ENCODE results near the gene ACSL6. TPM values are rescaled to one million over a fixed set of nuclear protein-coding genes. Genes with fewer than 3 reads are reported as not detected.

The ACSL6 gene
- total and polyA plus RNA-seq, 5 donors from 2014 or later: 3.0 to 5.7 (median 5.5) TPM

GRCh38 chr5:132017738-132018625, 6.5 kb upstream of the ACSL6 start:
- Mint-ChIP-seq H3K4me3 (peak overlapping the region in 1 of 4 donors; percentile 53), H3K27ac (no peak overlapping the region), H3K27me3 (peaks cover 57% of the 10 kb centered on the region), H3K9me3 (peaks cover 0 to 2% (median 0%) of the 10 kb centered on the region in 7 donors), H3K36me3 (no peaks in the 10 kb centered on the region), H3K4me1 (peaks cover 19 to 43% (median 31%) of the 10 kb centered on the region in 4 donors)
- no peaks in the 10 kb centered on the region for H3K36me3 ChIP-seq (ENCODE audit: control insufficient read depth, insufficient read depth, low read length)
- H3K9me3 ChIP-seq (ENCODE audit: control insufficient read depth in 2 of 2, low read length in 2 of 2): no peaks in the 10 kb centered on the region
- no peak for ATAC-seq (ENCODE audit: low read depth in 2 of 2)
- no peak overlapping the region for H3K4me3 ChIP-seq (ENCODE audit: low read depth, low read length)
- no peak overlapping the region for H3K27ac ChIP-seq (ENCODE audit: insufficient read depth, low read length, poor library complexity, severe bottlenecking)
- peaks cover 21% of the 10 kb centered on the region for H3K4me1 ChIP-seq (ENCODE audit: control insufficient read depth, insufficient read depth, low read length, poor library complexity, severe bottlenecking)
- no peak for DNase-seq
- peaks cover 40% of the 10 kb centered on the region for H3K27me3 ChIP-seq (ENCODE audit: control insufficient read depth, insufficient read depth, low read length)

DNA sequence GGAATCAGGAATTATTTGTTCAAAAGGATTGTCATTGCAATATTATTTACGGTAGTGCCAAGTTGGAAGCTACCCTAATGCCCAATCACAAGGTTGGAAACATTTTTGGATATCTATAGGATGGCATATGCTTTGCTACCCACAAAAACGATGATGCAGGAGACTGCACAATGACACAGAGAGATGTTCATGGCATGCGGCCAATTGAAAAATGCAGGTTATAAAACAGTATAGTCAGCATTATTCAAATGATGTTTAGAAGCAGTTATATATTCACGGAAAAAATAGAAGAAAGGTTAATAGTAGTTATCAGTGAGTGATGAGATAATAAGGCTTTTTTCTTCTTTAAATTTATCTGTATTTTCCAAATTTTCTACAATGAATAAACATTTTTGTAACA, 5.9 kb upstream of the ACSL6 start:
- no peak overlapping the region for H3K4me3 ChIP-seq (ENCODE audit: low read depth, low read length)
- Mint-ChIP-seq H3K9me3 (peaks cover 0 to 2% (median 0%) of the 10 kb centered on the region in 7 donors), H3K27ac (no peak overlapping the region), H3K27me3 (peaks cover 57% of the 10 kb centered on the region), H3K4me1 (peaks cover 22 to 44% (median 28%) of the 10 kb centered on the region in 4 donors), H3K4me3 (peak overlapping the region in 1 of 4 donors; percentile 53), H3K36me3 (no peaks in the 10 kb centered on the region)
- ATAC-seq (ENCODE audit: low read depth in 2 of 2): no peak
- no peaks in the 10 kb centered on the region for H3K9me3 ChIP-seq (ENCODE audit: control insufficient read depth in 2 of 2, low read length in 2 of 2)
- peaks cover 42% of the 10 kb centered on the region for H3K27me3 ChIP-seq (ENCODE audit: control insufficient read depth, insufficient read depth, low read length)
- DNase-seq: no peak
- no peaks in the 10 kb centered on the region for H3K36me3 ChIP-seq (ENCODE audit: control insufficient read depth, insufficient read depth, low read length)
- peaks cover 21% of the 10 kb centered on the region for H3K4me1 ChIP-seq (ENCODE audit: control insufficient read depth, insufficient read depth, low read length, poor library complexity, severe bottlenecking)
- H3K27ac ChIP-seq (ENCODE audit: insufficient read depth, low read length, poor library complexity, severe bottlenecking): no peak overlapping the region

DNA sequence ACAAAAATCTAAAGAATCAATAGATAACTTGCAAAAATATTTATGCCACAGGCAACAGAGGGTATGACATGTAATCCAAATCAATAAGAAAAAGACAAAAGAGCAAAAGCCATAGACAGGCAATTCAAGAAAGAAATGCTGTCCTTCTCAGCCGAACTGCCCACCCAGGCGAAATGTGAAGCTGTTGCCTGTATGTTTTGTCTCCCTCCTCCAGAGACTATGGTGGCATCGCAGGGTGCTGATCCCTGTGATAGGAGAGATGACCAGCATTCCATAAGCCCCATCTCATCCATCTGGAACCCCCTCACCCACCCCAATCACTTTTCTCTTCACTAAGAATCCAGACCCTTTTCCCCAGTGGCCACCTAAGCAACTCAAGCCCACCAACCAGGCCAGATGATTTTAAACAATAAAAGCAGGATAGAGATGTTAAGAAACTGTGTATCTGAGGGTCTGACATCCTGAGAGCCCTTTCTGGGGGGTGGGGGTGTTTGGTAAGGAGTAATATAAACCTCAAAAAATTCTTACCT, 5.3 kb upstream of the ACSL6 start:
- DNase-seq: no peak
- Histone ChIP-seq H3K9me3 (ENCODE audit: control insufficient read depth in 2 of 2, low read length in 2 of 2) (no peaks in the 10 kb centered on the region), H3K36me3 (ENCODE audit: control insufficient read depth, insufficient read depth, low read length) (no peaks in the 10 kb centered on the region), H3K27me3 (ENCODE audit: control insufficient read depth, insufficient read depth, low read length) (peaks cover 46% of the 10 kb centered on the region), H3K4me3 (ENCODE audit: low read depth, low read length) (no peak overlapping the region), H3K27ac (ENCODE audit: insufficient read depth, low read length, poor library complexity, severe bottlenecking) (no peak overlapping the region), H3K4me1 (ENCODE audit: control insufficient read depth, insufficient read depth, low read length, poor library complexity, severe bottlenecking) (peaks cover 24% of the 10 kb centered on the region)
- Mint-ChIP-seq H3K36me3 (no peaks in the 10 kb centered on the region), H3K9me3 (peaks cover 0 to 2% (median 0%) of the 10 kb centered on the region in 7 donors), H3K4me1 (peaks cover 19 to 47% (median 28%) of the 10 kb centered on the region in 4 donors), H3K27me3 (peaks cover 61% of the 10 kb centered on the region), H3K4me3 (no peak overlapping the region), H3K27ac (no peak overlapping the region)
- no peak for ATAC-seq (ENCODE audit: low read depth in 2 of 2)

- H3K9me3 ChIP-seq (ENCODE audit: control insufficient read depth in 2 of 2, low read length in 2 of 2): no peaks in the 10 kb centered on the region
- H3K27ac ChIP-seq (ENCODE audit: insufficient read depth, low read length, poor library complexity, severe bottlenecking): no peak overlapping the region
- DNase-seq: no peak
- H3K27me3 Mint-ChIP-seq: peaks cover 80% of the 10 kb centered on the region
- H3K4me1 ChIP-seq (ENCODE audit: control insufficient read depth, insufficient read depth, low read length, poor library complexity, severe bottlenecking): peaks cover 13% of the 10 kb centered on the region
- H3K27ac Mint-ChIP-seq: no peak overlapping the region
- no peaks in the 10 kb centered on the region for H3K36me3 ChIP-seq (ENCODE audit: control insufficient read depth, insufficient read depth, low read length)
- H3K4me1 Mint-ChIP-seq: peaks cover 14 to 35% (median 16%) of the 10 kb centered on the region in 4 donors
- peaks cover 0 to 2% (median 0%) of the 10 kb centered on the region in 7 donors for H3K9me3 Mint-ChIP-seq
- H3K36me3 Mint-ChIP-seq: no peaks in the 10 kb centered on the region
- H3K27me3 ChIP-seq (ENCODE audit: control insufficient read depth, insufficient read depth, low read length): peaks cover 51% of the 10 kb centered on the region
- no peak for ATAC-seq (ENCODE audit: low read depth in 2 of 2)
- H3K4me3 Mint-ChIP-seq: peak overlapping the region in 3 of 4 donors; percentile 11 to 46 (median 22)
- no peak overlapping the region for H3K4me3 ChIP-seq (ENCODE audit: low read depth, low read length)
Measured at GRCh38 chr5:132013711-132014110, 2.3 kb upstream of the ACSL6 start.

DNA sequence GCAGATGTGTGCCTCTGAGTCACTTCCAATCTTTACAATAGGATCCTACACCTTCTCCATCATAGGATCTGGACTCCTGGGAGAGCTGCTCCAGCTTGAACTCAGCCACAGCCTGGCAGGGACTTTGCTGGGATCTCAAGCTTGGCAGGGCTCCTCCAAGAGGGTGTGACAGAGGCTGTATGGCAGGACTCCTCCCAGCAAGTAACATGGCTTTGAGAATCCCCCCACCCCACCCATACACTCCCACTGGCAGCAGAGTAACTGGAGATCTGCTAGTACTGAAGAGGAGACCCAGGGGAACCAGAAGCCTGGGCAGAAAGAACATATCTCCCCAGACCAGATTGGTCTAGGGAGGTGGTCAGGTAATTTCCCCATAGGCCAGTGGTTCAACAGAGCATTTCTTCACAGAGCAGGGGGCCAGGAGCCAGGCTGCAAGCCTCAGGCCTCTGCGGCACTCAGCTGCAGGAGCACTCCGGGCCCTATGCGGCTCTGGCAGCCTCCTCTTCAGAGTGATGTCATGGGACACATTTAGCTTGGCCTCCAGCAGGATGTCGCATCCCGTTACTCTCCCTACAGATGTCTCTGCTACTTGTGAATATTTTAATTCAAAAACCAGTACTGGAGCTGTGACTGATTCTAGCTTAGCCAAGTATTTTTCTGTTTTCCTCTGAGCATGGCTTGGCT, 1.7 kb upstream of the ACSL6 start:
- no peaks in the 10 kb centered on the region for H3K9me3 ChIP-seq (ENCODE audit: control insufficient read depth in 2 of 2, low read length in 2 of 2)
- H3K27me3 Mint-ChIP-seq: peaks cover 84% of the 10 kb centered on the region
- peaks cover 16 to 37% (median 16%) of the 10 kb centered on the region in 4 donors for H3K4me1 Mint-ChIP-seq
- H3K36me3 Mint-ChIP-seq: no peaks in the 10 kb centered on the region
- H3K9me3 Mint-ChIP-seq: peaks cover 0 to 2% (median 0%) of the 10 kb centered on the region in 7 donors
- no peak overlapping the region for H3K4me3 ChIP-seq (ENCODE audit: low read depth, low read length)
- H3K27ac ChIP-seq (ENCODE audit: insufficient read depth, low read length, poor library complexity, severe bottlenecking): no peak overlapping the region
- peak overlapping the region in 3 of 4 donors; percentile 11 to 70 (median 22) for H3K4me3 Mint-ChIP-seq
- no peak overlapping the region for H3K27ac Mint-ChIP-seq
- H3K4me1 ChIP-seq (ENCODE audit: control insufficient read depth, insufficient read depth, low read length, poor library complexity, severe bottlenecking): peaks cover 13% of the 10 kb centered on the region
- no peaks in the 10 kb centered on the region for H3K36me3 ChIP-seq (ENCODE audit: control insufficient read depth, insufficient read depth, low read length)
- H3K27me3 ChIP-seq (ENCODE audit: control insufficient read depth, insufficient read depth, low read length): peaks cover 53% of the 10 kb centered on the region
- ATAC-seq (ENCODE audit: low read depth in 2 of 2) (no peak), DNase-seq (no peak)

DNA sequence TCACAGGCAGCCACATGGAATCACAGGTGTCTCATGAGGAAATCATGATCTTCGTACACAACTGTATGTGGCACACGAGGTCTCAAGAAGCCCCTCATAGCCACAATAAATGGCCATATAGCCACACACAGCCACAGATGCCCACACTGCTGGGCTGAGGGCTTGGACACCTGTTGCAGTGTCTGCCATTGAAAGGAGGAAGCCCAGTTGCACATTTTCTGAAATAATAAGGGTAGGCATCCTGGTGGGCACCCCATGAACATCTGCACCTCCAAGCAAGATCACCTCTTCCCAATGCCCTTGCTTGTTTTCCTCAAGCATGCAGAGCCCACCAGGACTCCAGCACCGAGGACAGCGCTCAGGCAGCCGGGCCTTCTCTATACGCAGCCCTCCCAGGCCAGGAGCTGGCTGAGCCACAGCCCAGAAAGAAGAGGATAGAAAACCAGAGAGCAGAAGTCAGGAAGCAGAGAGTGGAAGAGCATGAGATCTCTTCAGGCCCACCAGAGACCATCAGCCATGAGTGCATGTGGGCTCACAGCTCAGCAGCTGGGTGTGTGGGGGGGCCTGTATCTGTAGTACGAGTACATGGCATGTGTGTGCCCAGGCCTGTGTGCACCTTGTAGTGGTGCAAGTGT, 1.0 kb upstream of the ACSL6 start:
- H3K27ac ChIP-seq (ENCODE audit: insufficient read depth, low read length, poor library complexity, severe bottlenecking): no peak overlapping the region
- DNase-seq (no peak), ATAC-seq (ENCODE audit: low read depth in 2 of 2) (no peak)
- H3K27me3 ChIP-seq (ENCODE audit: control insufficient read depth, insufficient read depth, low read length): peaks cover 53% of the 10 kb centered on the region
- Mint-ChIP-seq H3K36me3 (no peaks in the 10 kb centered on the region), H3K27me3 (peaks cover 84% of the 10 kb centered on the region), H3K4me1 (peaks cover 13 to 35% (median 19%) of the 10 kb centered on the region in 4 donors), H3K27ac (peak overlapping the region in 1 of 3 donors; percentile 11), H3K4me3 (peak overlapping the region; percentile 63 to 72 (median 71)), H3K9me3 (peaks cover 0 to 2% (median 0%) of the 10 kb centered on the region in 7 donors)
- no peaks in the 10 kb centered on the region for H3K36me3 ChIP-seq (ENCODE audit: control insufficient read depth, insufficient read depth, low read length)
- no peak overlapping the region for H3K4me3 ChIP-seq (ENCODE audit: low read depth, low read length)
- H3K4me1 ChIP-seq (ENCODE audit: control insufficient read depth, insufficient read depth, low read length, poor library complexity, severe bottlenecking): peaks cover 13% of the 10 kb centered on the region
- H3K9me3 ChIP-seq (ENCODE audit: control insufficient read depth in 2 of 2, low read length in 2 of 2): no peaks in the 10 kb centered on the region

DNA sequence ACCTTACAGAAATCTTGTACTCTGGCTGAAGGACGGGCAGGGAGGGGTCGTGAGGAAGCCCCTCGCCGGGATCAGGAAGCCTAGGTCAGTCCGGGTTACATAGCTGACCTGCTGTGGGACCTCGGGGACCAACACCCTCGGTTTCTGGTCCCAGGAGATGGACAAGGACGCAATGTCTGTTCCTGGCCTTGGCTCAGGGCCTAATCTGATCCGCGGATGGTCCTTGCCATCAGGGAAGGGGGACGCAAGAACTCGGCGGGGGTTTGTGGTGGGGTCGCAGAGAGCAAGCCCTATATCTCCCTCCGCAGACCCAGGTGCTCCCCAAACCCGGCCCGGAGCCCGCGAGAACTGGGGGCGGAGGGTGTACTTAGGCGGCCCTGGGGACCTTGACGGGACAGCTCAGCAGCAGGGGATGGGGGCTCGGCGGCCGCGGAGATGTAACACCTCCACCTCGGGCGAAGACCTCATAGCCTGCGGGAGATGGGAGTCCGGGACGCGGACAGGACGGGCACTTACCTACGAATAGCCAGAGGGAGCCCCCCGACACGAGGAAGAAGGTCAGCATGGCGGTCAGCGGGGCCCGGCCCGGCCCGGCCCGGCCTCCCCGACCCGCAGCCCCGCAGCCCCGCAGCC, 353 bp downstream of the ACSL6 start:
- peak overlapping the region in 2 of 3 donors; percentile 54 to 59 for H3K27ac Mint-ChIP-seq
- ATAC-seq (ENCODE audit: low read depth in 2 of 2) (no peak), DNase-seq (no peak)
- Histone ChIP-seq H3K36me3 (ENCODE audit: control insufficient read depth, insufficient read depth, low read length) (no peaks in the 10 kb centered on the region), H3K27me3 (ENCODE audit: control insufficient read depth, insufficient read depth, low read length) (peaks cover 44% of the 10 kb centered on the region), H3K9me3 (ENCODE audit: control insufficient read depth in 2 of 2, low read length in 2 of 2) (no peaks in the 10 kb centered on the region), H3K4me3 (ENCODE audit: low read depth, low read length) (no peak overlapping the region), H3K27ac (ENCODE audit: insufficient read depth, low read length, poor library complexity, severe bottlenecking) (no peak overlapping the region), H3K4me1 (ENCODE audit: control insufficient read depth, insufficient read depth, low read length, poor library complexity, severe bottlenecking) (peaks cover 13% of the 10 kb centered on the region)
- H3K36me3 Mint-ChIP-seq: no peaks in the 10 kb centered on the region
- H3K4me3 Mint-ChIP-seq: peak overlapping the region; percentile 63 to 85 (median 78)
- peaks cover 0 to 22% (median 12%) of the 10 kb centered on the region in 4 donors for H3K4me1 Mint-ChIP-seq
- peaks cover 82% of the 10 kb centered on the region for H3K27me3 Mint-ChIP-seq
- H3K9me3 Mint-ChIP-seq: peaks cover 0 to 2% (median 0%) of the 10 kb centered on the region in 7 donors

All from CD4-positive, CD25-positive, alpha-beta regulatory T cell (primary cell).